Kidney (tissue), 14 donors: ENCODE measurements around the gene IFNA8. TPM values are rescaled to one million over a fixed set of nuclear protein-coding genes. Genes with fewer than 3 reads are reported as not detected.

ENCODE experiments used
- DNase-seq, 5 donors: peaks; one replicate each; pipeline ENCODE4 v3.0.0-alpha.2; 2013 to 2020
- FAIRE-seq: peaks from 2 replicates; lab custom pipeline; 2012; peaks lifted over from hg19 to GRCh38; lab: Jason Lieb, UNC
- H3K27ac ChIP-seq, 2 donors: one replicate each; pipeline ENCODE4 v1.7.0; 2013; ENCODE audit warnings: low read depth in 2 of 2, low read length in 2 of 2, inconsistent platforms in 1 of 2
- H3K27me3 ChIP-seq: one replicate; pipeline ENCODE4 v1.7.1; 2013; ENCODE audit warnings: low read length, inconsistent platforms; ENCODE audit not compliant: control insufficient read depth, insufficient read depth
- H3K36me3 ChIP-seq, 3 donors: one replicate each; pipeline versions ENCODE4 v1.7.0 to v1.7.1; 2013; ENCODE audit warnings: low read length in 3 of 3, control low read depth in 1 of 3, inconsistent platforms in 1 of 3; ENCODE audit not compliant: insufficient read depth in 3 of 3, control insufficient read depth in 2 of 3
- H3K4me1 ChIP-seq, 3 donors: one replicate each; pipeline versions ENCODE4 v1.7.0 to v1.7.1; 2013; ENCODE audit warnings: low read length in 3 of 3, inconsistent platforms in 1 of 3, low read depth in 1 of 3; ENCODE audit not compliant: control insufficient read depth in 2 of 3, insufficient read depth in 2 of 3
- H3K4me3 ChIP-seq, 3 donors: one replicate each; pipeline versions ENCODE4 v1.7.0 to v1.8.1; 2013; ENCODE audit warnings: low read length in 3 of 3, control low read depth in 1 of 3, inconsistent platforms in 1 of 3
- H3K9ac ChIP-seq, 3 donors: one replicate each; pipeline versions ENCODE4 v1.7.0 to v1.7.1; 2013; ENCODE audit warnings: low read length in 3 of 3, control low read depth in 1 of 3, inconsistent platforms in 1 of 3
- H3K9me3 ChIP-seq, 3 donors: one replicate each; pipeline versions ENCODE4 v1.7.0 to v1.7.1; 2013; ENCODE audit warnings: low read length in 3 of 3, control low read depth in 1 of 3, inconsistent platforms in 1 of 3; ENCODE audit not compliant: control insufficient read depth in 2 of 3, insufficient read depth in 1 of 3
- CTCF ChIP-seq: IDR thresholded peaks from 3 replicates; pipeline ENCODE4 v1.5.1; 2012; ENCODE audit warnings: mild to moderate bottlenecking, moderate library complexity, borderline replicate concordance; ENCODE audit not compliant: insufficient read depth; ENCODE audit errors: extremely low read depth
- intact Hi-C: fragments of 100-400 bp; cut with DNase I; formaldehyde crosslinking; loops from one replicate; pipeline ENCODE4 v1.11.1; 2022
- polyA plus RNA-seq: library from polyadenylated mRNA; stranded (reverse); fragments of 350-450 nt; fragmentation: Illumina TruSeq; extraction: RNeasy Lipid Tissue Mini Kit (QIAGEN cat#74804); gene quantifications from one replicate; pipeline ENCODE4 v1.2.3, GENCODE V29; 2014; ENCODE audit warnings: low read depth, low replicate concordance; ENCODE audit not compliant: insufficient read depth
- total RNA-seq: library from RNA; stranded (reverse); fragmentation: NEBNext Ultra II Directional; extraction: Animal tissue kit (Norgen Biotek cat#: 25700); gene quantifications from one replicate; pipeline ENCODE4 v1.2.1, GENCODE V29; 2021
- donor health status: control.
- donor health status: control.
- donor health status: control.
- donor health status: control.
- donor health status: control.
- donor health status: DM: yes; HTN: yes; CAD: no.
- donor health status: Normal renal cell carcinoma (clear cell type).

Gene IFNA8
- total and polyA plus RNA-seq, 2 donors from 2014 or later: not detected

- intact Hi-C loops: no loop called here
- Histone ChIP-seq H3K36me3 (no peaks in the 10 kb centered on the region), H3K27me3 (no peaks in the 10 kb centered on the region), H3K9me3 (no peaks in the 10 kb centered on the region), H3K27ac (no peak overlapping the region), H3K4me3 (no peak overlapping the region), H3K9ac (no peak overlapping the region), H3K4me1 (peaks cover 0 to 9% (median 6%) of the 10 kb centered on the region in 3 donors)
- DNase-seq (no peak), FAIRE-seq (no peak)
- TF ChIP-seq CTCF: no peak
Measured at GRCh38 chr9:21412107-21412506, 3.2 kb downstream of the IFNA8 start.

- no peaks in the 10 kb centered on the region for H3K9me3 ChIP-seq
- no peak overlapping the region for H3K27ac ChIP-seq
- H3K4me3 ChIP-seq: no peak overlapping the region
- TF ChIP-seq CTCF: no peak
- peaks cover 0 to 9% (median 6%) of the 10 kb centered on the region in 3 donors for H3K4me1 ChIP-seq
- H3K27me3 ChIP-seq: no peaks in the 10 kb centered on the region
- no peak for DNase-seq
- H3K9ac ChIP-seq: no peak overlapping the region
- no peak for FAIRE-seq
- intact Hi-C loops: no loop called here
- no peaks in the 10 kb centered on the region for H3K36me3 ChIP-seq
Measured at GRCh38 chr9:21413151-21413550, 4.2 kb downstream of the IFNA8 start.

GRCh38 chr9:21413624-21414023 lies 4.7 kb downstream of the IFNA8 start:
- Histone ChIP-seq H3K27ac (no peak overlapping the region), H3K4me1 (peaks cover 0 to 9% (median 6%) of the 10 kb centered on the region in 3 donors), H3K9me3 (no peaks in the 10 kb centered on the region), H3K36me3 (no peaks in the 10 kb centered on the region), H3K4me3 (no peak overlapping the region), H3K27me3 (no peaks in the 10 kb centered on the region), H3K9ac (no peak overlapping the region)
- FAIRE-seq (no peak), DNase-seq (no peak)
- TF ChIP-seq CTCF: peak; percentile 9
- intact Hi-C loops: no loop called here

- Histone ChIP-seq H3K9me3 (no peaks in the 10 kb centered on the region), H3K9ac (no peak overlapping the region), H3K27ac (no peak overlapping the region), H3K4me3 (no peak overlapping the region), H3K36me3 (no peaks in the 10 kb centered on the region), H3K4me1 (peaks cover 0 to 9% (median 6%) of the 10 kb centered on the region in 3 donors), H3K27me3 (no peaks in the 10 kb centered on the region)
- FAIRE-seq (no peak), DNase-seq (no peak)
- TF ChIP-seq CTCF: no peak
- intact Hi-C loops: no loop called here
Measured at GRCh38 chr9:21414220-21414940, 5.5 kb downstream of the IFNA8 start.
